Measurements from ENCODE around the gene AKAP13. TPM values are rescaled to one million over a fixed set of nuclear protein-coding genes. Genes with fewer than 3 reads are reported as not detected.

The AKAP13 gene
- polyA plus RNA-seq, 3 donors, result 47.9 to 99.7 (median 92.6) TPM

GRCh38 chr15:85470563-85471271 lies 90.3 kb downstream of the AKAP13 start:
- Histone ChIP-seq H3K4me2 (replicated peaks; ENCODE audit: extremely low read depth, low read length, poor library complexity, severe bottlenecking) (no peak overlapping the region), H3K36me3 (replicated peaks in 1 of 2; ENCODE audit: control insufficient read depth in 1 of 2, insufficient read depth in 2 of 2, low read length in 2 of 2) (no peaks in the 10 kb centered on the region), H3K27me3 (ENCODE audit: control insufficient read depth in 2 of 2, insufficient read depth in 2 of 2, low read length in 2 of 2) (no peaks in the 10 kb centered on the region), H2AFZ (ENCODE audit: insufficient read depth, low read depth, low read length, poor library complexity, severe bottlenecking) (no peak overlapping the region), H3K9me3 (replicated peaks in 1 of 2; ENCODE audit: control insufficient read depth in 1 of 2, insufficient read depth in 1 of 2, low read length in 2 of 2) (no peaks in the 10 kb centered on the region), H4K20me1 (ENCODE audit: insufficient read depth, low read length) (peaks cover 5% of the 10 kb centered on the region), H3K4me3 (replicated peaks in 1 of 3; ENCODE audit: low read depth in 2 of 3, low read length in 3 of 3) (no peak overlapping the region), H3K4me1 (ENCODE audit: control insufficient read depth in 1 of 2, insufficient read depth in 2 of 2, low read length in 2 of 2) (peaks cover 10% of the 10 kb centered on the region in 2 donors), H3K79me2 (ENCODE audit: insufficient read depth, low read length) (peaks cover 13% of the 10 kb centered on the region), H3K9ac (ENCODE audit: insufficient read depth, low read length, poor library complexity, severe bottlenecking) (no peak overlapping the region), H3K27ac (ENCODE audit: low read depth in 1 of 2, low read length in 2 of 2) (no peak overlapping the region)
- Mint-ChIP-seq H3K4me3 (no peak overlapping the region), H3K9me3 (peaks cover 0 to 2% (median 0%) of the 10 kb centered on the region in 7 donors), H3K36me3 (peaks cover 0 to 3% of the 10 kb centered on the region in 2 donors), H3K27me3 (ENCODE audit: low read depth in 3 of 3) (peaks cover 0 to 2% (median 0%) of the 10 kb centered on the region in 3 donors), H3K4me1 (peaks cover 15% of the 10 kb centered on the region), H3K27ac (no peak overlapping the region)
- no CpG with 5 or more reads among the region's 8 CpGs for WGBS (ENCODE audit: insufficient coverage)
- no peak for DNase-seq
- intact Hi-C loops (cut with micrococcal nuclease), result loop anchor here in 1 of 2 donors (10.0 kb wide), 1 partner anchor 46 kb away; no protein-coding TSS in a partner anchor
- TF ChIP-seq CTCF (IDR thresholded peaks at IDR 0.05), result no peak

DNA sequence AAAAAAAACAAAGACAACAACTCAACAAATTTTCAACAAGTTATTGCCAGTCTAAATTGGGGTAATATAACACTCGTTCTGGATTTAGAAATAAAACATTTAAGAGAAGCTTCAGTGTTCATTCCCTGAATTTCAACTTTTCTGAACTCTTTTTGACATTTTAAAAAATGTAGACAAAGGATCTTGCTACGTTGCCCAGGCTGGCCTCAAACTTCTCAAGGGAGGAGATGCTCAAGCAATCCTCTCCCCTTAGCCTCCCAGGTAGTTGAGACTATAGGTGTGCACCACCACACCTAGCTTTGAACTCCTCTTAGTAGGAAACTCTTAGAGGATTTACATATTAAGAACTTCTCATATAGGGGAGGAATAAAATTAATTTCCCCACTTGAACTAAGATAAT lies 91.9 kb downstream of the AKAP13 start:
- Histone ChIP-seq H3K79me2 (ENCODE audit: insufficient read depth, low read length) (peaks cover 19% of the 10 kb centered on the region), H3K9ac (ENCODE audit: insufficient read depth, low read length, poor library complexity, severe bottlenecking) (no peak overlapping the region), H3K4me2 (replicated peaks; ENCODE audit: extremely low read depth, low read length, poor library complexity, severe bottlenecking) (no peak overlapping the region), H3K27ac (ENCODE audit: low read depth in 1 of 2, low read length in 2 of 2) (no peak overlapping the region), H3K4me1 (ENCODE audit: control insufficient read depth in 1 of 2, insufficient read depth in 2 of 2, low read length in 2 of 2) (peaks cover 11% of the 10 kb centered on the region in 2 donors), H4K20me1 (ENCODE audit: insufficient read depth, low read length) (peaks cover 5% of the 10 kb centered on the region), H3K36me3 (replicated peaks in 1 of 2; ENCODE audit: control insufficient read depth in 1 of 2, insufficient read depth in 2 of 2, low read length in 2 of 2) (no peaks in the 10 kb centered on the region), H3K9me3 (replicated peaks in 1 of 2; ENCODE audit: control insufficient read depth in 1 of 2, insufficient read depth in 1 of 2, low read length in 2 of 2) (no peaks in the 10 kb centered on the region), H2AFZ (ENCODE audit: insufficient read depth, low read depth, low read length, poor library complexity, severe bottlenecking) (no peak overlapping the region), H3K27me3 (ENCODE audit: control insufficient read depth in 2 of 2, insufficient read depth in 2 of 2, low read length in 2 of 2) (no peaks in the 10 kb centered on the region), H3K4me3 (replicated peaks in 1 of 3; ENCODE audit: low read depth in 2 of 3, low read length in 3 of 3) (no peak overlapping the region)
- no peak for DNase-seq
- H3K36me3 Mint-ChIP-seq, result peaks cover 0 to 2% of the 10 kb centered on the region in 2 donors
- no peaks in the 10 kb centered on the region for H3K9me3 Mint-ChIP-seq
- H3K27ac Mint-ChIP-seq, result no peak overlapping the region
- no peak for TF ChIP-seq CTCF (IDR thresholded peaks at IDR 0.05)
- 100% methylated on average over 1 of the region's 2 CpGs for WGBS (ENCODE audit: insufficient coverage)
- peaks cover 20% of the 10 kb centered on the region for H3K4me1 Mint-ChIP-seq
- peaks cover 0 to 2% (median 0%) of the 10 kb centered on the region in 3 donors for H3K27me3 Mint-ChIP-seq (ENCODE audit: low read depth in 3 of 3)
- no peak overlapping the region for H3K4me3 Mint-ChIP-seq
- intact Hi-C loops (cut with micrococcal nuclease), result loop anchor here in 1 of 2 donors (10.0 kb wide), 1 partner anchor 48 kb away; no protein-coding TSS in a partner anchor
